ENCODE results near the gene NELL1.

NELL1 gene

DNA sequence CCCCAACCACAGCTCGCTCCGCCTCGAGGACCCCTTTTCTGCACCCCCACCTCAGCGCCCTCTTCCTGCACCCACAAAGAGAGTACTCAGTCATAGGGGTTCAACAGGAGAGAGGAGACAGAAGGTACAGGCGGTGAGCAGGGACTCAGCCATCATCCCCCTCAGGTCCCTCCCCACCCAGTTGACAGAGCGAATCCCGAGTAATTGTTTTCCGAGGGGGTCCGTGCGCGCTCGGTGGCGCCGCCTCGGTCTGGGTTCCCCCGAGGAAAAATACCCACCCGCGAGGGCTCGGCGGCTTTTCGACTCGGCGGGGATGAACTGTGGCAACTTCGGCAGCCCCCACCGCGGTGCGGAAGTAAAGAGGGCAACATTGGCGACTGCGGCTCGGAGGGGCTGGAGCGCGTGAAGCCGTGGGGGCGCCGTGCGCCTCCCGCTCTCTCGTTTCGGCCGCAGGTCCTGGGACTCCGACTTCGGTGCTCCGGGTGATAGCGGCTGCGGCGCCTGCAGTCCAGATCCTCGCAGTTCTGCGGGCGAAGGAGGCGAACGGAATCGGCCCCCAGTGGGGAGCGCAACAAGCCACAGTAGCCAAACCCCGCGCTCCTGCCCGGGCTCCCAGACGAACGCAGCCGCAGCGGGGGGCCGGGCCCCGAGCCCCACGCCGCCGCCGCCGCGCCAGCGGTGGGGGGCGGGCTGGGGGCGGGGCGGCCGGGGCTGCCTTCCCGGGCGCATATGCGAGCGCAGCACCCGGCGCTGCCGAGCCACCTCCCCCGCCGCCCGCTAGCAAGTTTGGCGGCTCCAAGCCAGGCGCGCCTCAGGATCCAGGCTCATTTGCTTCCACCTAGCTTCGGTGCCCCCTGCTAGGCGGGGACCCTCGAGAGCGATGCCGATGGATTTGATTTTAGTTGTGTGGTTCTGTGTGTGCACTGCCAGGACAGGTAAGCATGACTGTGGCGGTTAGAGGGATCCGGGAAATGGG lies at the start of gene NELL1:
TSS of gene NELL1 (plus strand) at position 743 of the 976 bp plus-strand sequence.
- TF ChIP-seq Cebpa-rat (IDR thresholded peaks at IDR 0.05) = no peak
- peak within 1 kb of the TSS; percentile 72 for H3K4me3 ChIP-seq

DNA sequence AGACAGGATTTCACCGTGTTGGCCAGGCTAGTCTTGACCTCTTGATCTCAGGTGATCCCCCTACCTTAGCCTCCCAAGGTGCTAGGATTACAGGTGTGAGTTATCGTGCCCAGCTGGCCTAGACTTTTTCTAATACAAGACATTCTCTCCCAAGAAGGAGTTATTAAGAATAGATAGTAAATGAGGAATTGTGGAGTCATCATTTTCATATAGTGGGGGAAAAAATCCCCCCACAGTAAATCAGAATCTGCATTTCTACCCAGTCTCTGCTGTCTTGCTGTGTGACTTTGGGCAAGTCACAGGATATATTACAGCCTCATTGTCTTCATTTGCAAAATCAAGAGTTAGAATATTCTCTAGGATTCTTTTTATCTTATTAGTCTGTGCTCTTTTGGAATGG lies 48.4 kb upstream of the NELL1 start:
- TF ChIP-seq Cebpa-rat (IDR thresholded peaks at IDR 0.05) = no peak
- Histone ChIP-seq H3K4me1 (no peaks in the 10 kb centered on the region), H3K9ac (no peak overlapping the region), H3K36me3 (no peaks in the 10 kb centered on the region), H3K27me3 (no peaks in the 10 kb centered on the region), H3K27ac (no peak overlapping the region), H3K9me3 (no peaks in the 10 kb centered on the region), H3K4me3 (no peak overlapping the region), H3K4me2 (no peak overlapping the region), H4K20me1 (no peaks in the 10 kb centered on the region)

More for the DNA sequence above, at the start of gene NELL1:
- no peaks in the 10 kb centered on the region for H3K36me3 ChIP-seq
- H3K4me1 ChIP-seq = peaks cover 47% of the 10 kb centered on the region
- H4K20me1 ChIP-seq = peaks cover 14% of the 10 kb centered on the region; the same call in 1 of the 2 replicates
- peak within 1 kb of the TSS; percentile 98 for H3K4me2 ChIP-seq
- no peak within 1 kb of the TSS for H3K27ac ChIP-seq
- H3K9ac ChIP-seq = peak within 1 kb of the TSS; percentile 73
- H3K9me3 ChIP-seq = 0 out of 2 replicates have a peak, but pooled peaks cover 8% of the 10 kb centered on the region
- H3K27me3 ChIP-seq = peaks cover 46% of the 10 kb centered on the region

DNA sequence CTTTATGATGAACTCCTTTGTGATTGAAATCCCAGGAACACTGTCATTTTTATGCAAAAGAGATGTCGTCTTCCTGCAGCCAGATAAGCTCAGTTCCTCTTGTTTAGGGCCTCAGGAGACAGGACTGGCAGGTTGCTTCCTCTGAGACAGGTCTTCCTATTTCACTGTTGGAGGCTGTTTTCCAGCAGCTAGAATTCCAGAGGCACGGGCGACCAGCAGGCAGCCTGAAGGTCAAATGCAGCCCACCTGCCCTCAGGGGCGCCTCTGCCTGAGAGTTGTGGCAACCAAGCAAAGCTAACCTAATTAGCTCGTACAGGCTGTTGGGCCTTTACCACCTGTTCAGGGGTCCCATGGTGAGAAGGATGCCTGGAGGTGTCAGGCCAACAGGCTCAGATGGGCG lies 47.7 kb upstream of the NELL1 start:
- TF ChIP-seq Cebpa-rat (IDR thresholded peaks at IDR 0.05) = no peak
- Histone ChIP-seq H3K4me2 (no peak overlapping the region), H3K4me3 (no peak overlapping the region), H3K27ac (no peak overlapping the region), H3K9ac (no peak overlapping the region), H3K36me3 (no peaks in the 10 kb centered on the region), H3K27me3 (no peaks in the 10 kb centered on the region), H3K9me3 (no peaks in the 10 kb centered on the region), H3K4me1 (peaks cover 6% of the 10 kb centered on the region), H4K20me1 (no peaks in the 10 kb centered on the region)

DNA sequence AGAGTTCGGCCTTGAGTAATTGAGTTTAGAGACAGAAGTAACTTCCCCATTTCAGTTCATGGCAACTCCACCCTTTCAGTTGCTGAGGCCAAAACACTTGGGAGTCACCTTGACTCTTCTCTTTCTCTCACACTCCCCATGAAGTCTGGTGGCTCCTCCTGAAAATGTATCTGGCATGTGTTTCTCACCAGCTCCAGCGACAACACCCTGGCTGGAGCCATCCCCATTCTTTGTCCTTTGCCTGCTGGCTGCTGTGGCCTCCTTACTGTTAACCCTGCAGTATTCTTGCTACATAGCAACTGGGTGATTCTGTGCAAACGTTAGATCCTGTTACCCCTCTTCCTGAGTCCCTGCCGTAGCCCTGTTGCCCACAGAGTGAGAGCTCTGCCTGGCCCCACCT lies 46.1 kb upstream of the NELL1 start:
- no peaks in the 10 kb centered on the region for H3K27me3 ChIP-seq

DNA sequence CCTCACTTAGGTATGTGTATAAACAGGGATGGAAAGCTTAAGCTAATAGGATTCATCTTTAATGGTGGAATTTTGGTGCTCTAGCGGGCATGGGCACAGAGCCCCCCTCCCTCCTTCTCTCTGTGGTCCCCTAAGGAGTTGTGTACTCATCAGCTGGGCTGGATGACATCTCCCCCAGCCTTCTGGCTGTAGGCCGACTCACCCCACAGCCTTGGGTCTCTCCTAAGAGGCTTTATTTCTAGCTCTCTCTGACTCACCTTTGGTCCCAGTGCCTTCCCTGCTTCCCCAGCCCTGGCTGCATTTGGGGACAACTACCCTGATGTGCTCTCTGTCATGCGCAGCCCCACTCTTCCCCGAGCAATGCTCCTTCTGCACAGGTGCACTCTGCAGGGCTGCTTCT lies 43.1 kb upstream of the NELL1 start:
- no peaks in the 10 kb centered on the region for H4K20me1 ChIP-seq
- H3K36me3 ChIP-seq = no peaks in the 10 kb centered on the region
- no peak overlapping the region for H3K27ac ChIP-seq
- H3K9me3 ChIP-seq = peaks cover 4% of the 10 kb centered on the region; the same call in 1 of the 2 replicates
- H3K27me3 ChIP-seq = no peaks in the 10 kb centered on the region
- peak overlapping the region; percentile 35 for H3K4me2 ChIP-seq
- H3K4me3 ChIP-seq = no peak overlapping the region
- TF ChIP-seq Cebpa-rat (IDR thresholded peaks at IDR 0.05) = no peak
- H3K4me1 ChIP-seq = peaks cover 12% of the 10 kb centered on the region
- no peak overlapping the region for H3K9ac ChIP-seq

More for the DNA sequence above, 46.1 kb upstream of the NELL1 start:
- Histone ChIP-seq H3K36me3 (no peaks in the 10 kb centered on the region), H3K4me1 (peaks cover 12% of the 10 kb centered on the region), H4K20me1 (no peaks in the 10 kb centered on the region), H3K4me3 (no peak overlapping the region), H3K9me3 (no peaks in the 10 kb centered on the region), H3K4me2 (no peak overlapping the region), H3K27ac (no peak overlapping the region), H3K9ac (no peak overlapping the region)
- TF ChIP-seq Cebpa-rat (IDR thresholded peaks at IDR 0.05) = no peak

DNA sequence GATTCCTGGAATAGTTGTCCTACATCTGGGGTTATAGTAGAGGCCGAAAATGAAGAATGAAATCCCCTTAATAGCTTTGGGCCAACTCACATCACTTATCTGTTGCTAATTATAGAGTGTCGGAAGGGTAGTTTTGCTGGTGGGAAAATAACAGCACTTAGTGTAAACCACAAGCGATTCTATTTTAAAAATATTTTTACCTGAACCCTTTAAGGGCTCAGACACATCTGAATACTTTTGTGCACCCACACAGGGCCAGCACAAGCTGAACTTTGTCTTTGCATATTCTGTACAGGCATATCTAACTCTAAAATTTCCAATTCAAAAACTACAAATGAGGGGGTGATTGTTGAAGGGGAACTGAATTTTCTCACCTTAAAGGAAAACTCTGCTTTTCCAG lies 42.4 kb upstream of the NELL1 start:
- Histone ChIP-seq H3K27me3 (no peaks in the 10 kb centered on the region), H3K9me3 (peaks cover 4% of the 10 kb centered on the region; the same call in 1 of the 2 replicates), H3K4me3 (no peak overlapping the region), H3K36me3 (no peaks in the 10 kb centered on the region), H3K9ac (no peak overlapping the region), H3K27ac (no peak overlapping the region), H3K4me1 (peaks cover 12% of the 10 kb centered on the region), H3K4me2 (peak overlapping the region; percentile 35), H4K20me1 (no peaks in the 10 kb centered on the region)
- TF ChIP-seq Cebpa-rat (IDR thresholded peaks at IDR 0.05) = no peak

DNA sequence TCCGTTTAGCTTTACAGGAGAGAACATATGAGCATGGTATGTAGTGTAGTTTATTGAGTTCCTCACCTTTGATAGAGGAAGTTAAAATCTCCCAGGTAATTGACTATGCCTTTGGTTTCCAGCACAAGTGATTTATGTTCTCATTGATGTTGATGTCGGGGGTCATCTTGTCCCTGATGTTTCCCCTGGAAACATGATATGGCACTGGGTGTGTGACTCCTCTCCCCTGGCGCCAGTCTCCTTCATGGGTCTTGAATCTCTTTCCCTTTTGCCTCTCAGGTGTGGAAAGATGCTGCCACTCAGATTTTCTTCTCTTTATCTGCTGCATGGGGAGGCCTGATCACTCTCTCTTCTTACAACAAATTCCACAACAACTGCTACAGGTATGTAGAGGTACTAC lies 41.7 kb upstream of the NELL1 start:
- H3K9ac ChIP-seq = no peak overlapping the region
- no peak overlapping the region for H3K4me2 ChIP-seq
- peaks cover 4% of the 10 kb centered on the region; the same call in 1 of the 2 replicates for H3K9me3 ChIP-seq
- no peaks in the 10 kb centered on the region for H3K36me3 ChIP-seq
- H3K27me3 ChIP-seq = no peaks in the 10 kb centered on the region
- H3K4me3 ChIP-seq = no peak overlapping the region
- no peaks in the 10 kb centered on the region for H4K20me1 ChIP-seq
- TF ChIP-seq Cebpa-rat (IDR thresholded peaks at IDR 0.05) = no peak
- H3K27ac ChIP-seq = no peak overlapping the region
- peaks cover 12% of the 10 kb centered on the region for H3K4me1 ChIP-seq

DNA sequence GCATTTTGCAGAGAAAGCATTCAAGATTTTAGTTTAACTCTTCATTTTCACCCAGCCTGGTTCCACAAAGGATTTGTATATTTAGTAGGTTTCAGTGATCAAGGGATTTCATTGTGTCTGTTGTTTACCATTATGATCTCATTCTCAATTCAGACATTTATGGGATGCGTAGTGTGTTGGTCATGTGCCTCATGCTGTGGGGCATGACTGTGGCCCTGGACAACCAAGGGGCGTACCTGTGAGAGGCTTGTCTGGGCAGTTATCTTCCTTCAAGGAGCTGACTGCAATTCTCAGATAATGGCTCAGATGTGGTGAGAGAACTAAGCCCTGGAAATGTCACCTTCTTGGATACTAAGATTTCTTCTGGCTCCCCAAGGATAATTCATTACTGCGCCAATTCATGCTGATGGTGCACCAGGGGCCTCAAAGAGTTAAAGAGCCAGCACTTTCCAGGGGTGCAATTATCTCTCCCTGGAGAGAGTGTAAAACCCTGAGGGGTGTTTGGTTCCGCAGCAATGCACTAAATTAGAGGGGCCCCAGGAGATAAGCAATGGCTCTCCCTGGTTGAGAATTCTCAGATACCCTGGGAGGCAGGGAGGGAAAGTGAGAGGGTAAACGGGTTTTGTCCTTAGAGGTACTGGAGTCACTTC lies 37.7 kb upstream of the NELL1 start:
- no peaks in the 10 kb centered on the region for H3K36me3 ChIP-seq
- no peaks in the 10 kb centered on the region for H4K20me1 ChIP-seq
- no peak overlapping the region for H3K9ac ChIP-seq
- no peak for TF ChIP-seq Cebpa-rat (IDR thresholded peaks at IDR 0.05)
- peaks cover 8% of the 10 kb centered on the region for H3K4me1 ChIP-seq
- H3K27me3 ChIP-seq = no peaks in the 10 kb centered on the region
- H3K4me2 ChIP-seq = no peak overlapping the region
- no peak overlapping the region for H3K27ac ChIP-seq
- H3K4me3 ChIP-seq = no peak overlapping the region
- peaks cover 4% of the 10 kb centered on the region; the same call in 1 of the 2 replicates for H3K9me3 ChIP-seq

DNA sequence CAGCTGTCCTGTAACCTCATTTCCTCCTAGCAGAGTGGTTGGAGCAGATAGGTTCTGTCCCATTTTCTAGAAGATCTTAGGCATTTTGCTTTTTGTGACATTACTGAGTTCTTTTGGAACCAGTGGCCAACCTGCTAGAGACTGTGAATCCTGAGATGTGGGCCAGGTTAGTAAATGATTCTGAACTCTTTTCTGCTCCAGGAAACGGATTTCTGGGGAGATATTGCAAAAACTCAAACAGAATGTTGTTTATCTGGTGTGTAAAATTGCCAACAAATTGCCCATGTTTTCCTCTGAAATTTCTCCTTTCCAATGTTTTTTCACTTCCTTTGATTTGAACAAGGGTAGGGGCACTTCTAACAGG lies 37.2 kb upstream of the NELL1 start:
- Histone ChIP-seq H3K27me3 (no peaks in the 10 kb centered on the region), H3K27ac (no peak overlapping the region), H3K9ac (no peak overlapping the region), H4K20me1 (no peaks in the 10 kb centered on the region), H3K4me2 (no peak overlapping the region), H3K4me1 (peaks cover 7% of the 10 kb centered on the region), H3K36me3 (no peaks in the 10 kb centered on the region), H3K4me3 (no peak overlapping the region), H3K9me3 (peaks cover 4% of the 10 kb centered on the region; the same call in 1 of the 2 replicates)
- TF ChIP-seq Cebpa-rat (IDR thresholded peaks at IDR 0.05) = no peak

DNA sequence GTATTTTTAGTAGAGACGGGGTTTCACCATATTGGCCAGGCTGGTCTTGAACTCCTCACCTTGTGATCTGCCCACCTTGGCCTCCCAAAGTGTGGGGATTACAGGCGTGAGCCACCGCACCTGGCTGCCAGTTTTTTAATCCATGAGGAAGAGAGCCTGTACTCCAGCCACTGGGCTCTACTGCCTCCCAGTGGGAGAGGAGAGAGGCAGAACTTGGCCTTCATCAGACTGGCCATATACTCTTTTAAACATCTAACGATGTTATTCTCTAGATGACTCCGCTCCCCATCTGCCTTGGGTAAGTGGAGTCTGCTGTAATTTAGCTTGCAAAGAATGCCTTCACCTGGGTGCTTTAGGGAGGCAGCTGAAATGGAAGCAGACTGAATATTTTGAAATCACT lies 35.3 kb upstream of the NELL1 start:
- Histone ChIP-seq H3K4me3 (no peak overlapping the region), H3K4me2 (no peak overlapping the region), H3K9me3 (peaks cover 4% of the 10 kb centered on the region; the same call in 1 of the 2 replicates), H4K20me1 (no peaks in the 10 kb centered on the region), H3K36me3 (no peaks in the 10 kb centered on the region), H3K4me1 (peaks cover 5% of the 10 kb centered on the region; the same call in 1 of the 2 replicates), H3K27ac (no peak overlapping the region), H3K9ac (no peak overlapping the region), H3K27me3 (no peaks in the 10 kb centered on the region)
- no peak for TF ChIP-seq Cebpa-rat (IDR thresholded peaks at IDR 0.05)
